NT2/D1 (cell line): ENCODE data around the gene PIGU.
"Not testable (repeated sequence)": the region's sequence is repeated elsewhere in the genome, so short reads cannot be mapped to it uniquely, and the experiment has no call there.

Source experiments
- SUZ12 ChIP-seq: IDR thresholded peaks from 2 replicates; pipeline ENCODE4 v1.6.1; 2011; ENCODE audit not compliant: insufficient read length, insufficient read depth; ENCODE audit errors: extremely low read depth
- YY1 ChIP-seq: IDR thresholded peaks from 2 replicates; pipeline ENCODE4 v1.6.1; 2011; ENCODE audit not compliant: insufficient read length, insufficient read depth
- ZNF274 ChIP-seq: IDR thresholded peaks from 2 replicates; pipeline ENCODE4 v1.6.1; 2011; ENCODE audit warnings: mild to moderate bottlenecking, low read depth, low read length

- not testable (repeated sequence) for TF ChIP-seq ZNF274, YY1, SUZ12
These were observed 18.2 kb downstream of the PIGU start for GRCh38 chr20:34658654-34659053.
